AG09319 (cell line): ENCODE data around the gene RNF14.
A peak's percentile ranks its signal among the peaks of the same experiment; 100 is the strongest.

Experiments used
- DNase-seq: peaks from one replicate; pipeline ENCODE4 v3.0.0-alpha.2; 2010; ENCODE audit warnings: low read depth; ENCODE audit errors: extremely low read depth
- CTCF ChIP-seq: IDR thresholded peaks from 2 replicates; pipeline ENCODE4 v1.5.1; 2011; ENCODE audit warnings: low read depth, mild to moderate bottlenecking, inconsistent platforms, low read length, moderate library complexity

The RNF14 gene

GRCh38 chr5:141929398-141930058 is 39.4 kb upstream of the RNF14 start:
- no peak for DNase-seq
- no peak for TF ChIP-seq CTCF

- no peak for DNase-seq
- no peak for TF ChIP-seq CTCF
Measured at GRCh38 chr5:141931694-141932093, 37.2 kb upstream of the RNF14 start.

GRCh38 chr5:141933151-141933550 is 35.8 kb upstream of the RNF14 start:
- no peak for DNase-seq
- no peak for TF ChIP-seq CTCF

DNA sequence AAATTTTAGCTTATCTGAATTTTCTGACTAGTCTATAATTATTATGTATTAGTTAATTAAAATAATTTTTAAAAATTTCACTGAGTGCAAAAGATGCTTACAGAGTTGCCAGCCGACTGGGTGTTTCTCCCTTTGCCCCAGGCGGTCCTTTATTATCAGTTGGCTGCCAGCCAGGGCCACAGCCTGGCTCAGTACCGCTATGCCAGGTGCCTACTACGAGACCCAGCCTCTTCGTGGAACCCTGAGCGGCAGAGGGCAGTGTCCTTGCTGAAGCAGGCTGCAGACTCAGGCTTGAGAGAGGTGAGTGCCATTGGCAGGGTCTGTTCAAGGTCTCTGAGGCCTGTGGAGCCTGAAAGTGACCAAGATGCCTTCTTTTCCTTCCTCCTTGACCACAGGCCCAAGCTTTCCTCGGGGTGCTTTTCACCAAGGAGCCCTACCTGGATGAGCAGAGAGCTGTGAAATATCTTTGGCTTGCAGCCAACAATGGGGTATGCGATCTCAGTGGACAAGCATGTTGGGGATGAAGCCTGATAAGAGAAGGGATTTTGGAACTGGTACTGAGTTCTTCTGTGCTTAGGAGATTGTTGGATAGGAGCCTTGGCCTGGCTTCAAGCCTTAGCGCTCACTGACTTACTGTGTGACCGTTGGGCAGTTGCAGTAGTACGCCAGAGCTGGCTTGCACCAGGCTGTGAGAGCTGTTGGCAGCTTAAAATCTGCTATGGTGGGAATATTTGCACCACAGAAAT is 34.6 kb upstream of the RNF14 start:
- DNase-seq, result no peak

GRCh38 chr5:141935538-141935937 is 33.4 kb upstream of the RNF14 start:
- no peak for TF ChIP-seq CTCF
- no peak for DNase-seq

More for the DNA sequence above, 34.6 kb upstream of the RNF14 start:
- no peak for TF ChIP-seq CTCF

DNA sequence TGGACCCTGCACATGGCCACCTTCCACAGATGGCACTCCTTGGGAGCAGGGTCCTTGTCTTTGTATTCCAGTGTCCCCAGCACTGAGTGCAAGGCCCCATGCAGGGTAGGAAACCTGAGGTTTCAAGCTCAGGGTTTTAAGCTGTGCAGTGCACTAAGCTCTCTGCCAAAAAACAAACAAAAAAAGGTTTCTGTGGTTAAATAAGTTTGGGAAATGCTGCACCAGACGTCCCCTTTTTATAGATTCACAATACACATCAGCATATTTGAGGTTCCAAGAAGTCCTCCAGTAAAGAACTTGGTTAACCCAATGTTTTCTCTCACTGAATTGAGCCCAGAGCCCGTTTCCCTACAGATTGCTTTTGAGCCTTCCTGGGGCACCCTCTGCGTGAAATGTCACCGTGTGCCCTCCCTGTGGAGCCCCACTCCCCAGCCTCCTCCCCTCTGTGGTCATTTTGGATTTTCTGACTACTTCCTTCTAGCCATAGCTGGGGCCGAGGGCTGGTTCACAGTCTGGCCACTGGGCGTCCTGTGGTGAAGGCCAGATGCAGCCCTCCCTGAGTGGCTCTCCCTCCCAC is 28.1 kb upstream of the RNF14 start:
- peak; percentile 23 for TF ChIP-seq CTCF
- DNase-seq, result no peak

DNA sequence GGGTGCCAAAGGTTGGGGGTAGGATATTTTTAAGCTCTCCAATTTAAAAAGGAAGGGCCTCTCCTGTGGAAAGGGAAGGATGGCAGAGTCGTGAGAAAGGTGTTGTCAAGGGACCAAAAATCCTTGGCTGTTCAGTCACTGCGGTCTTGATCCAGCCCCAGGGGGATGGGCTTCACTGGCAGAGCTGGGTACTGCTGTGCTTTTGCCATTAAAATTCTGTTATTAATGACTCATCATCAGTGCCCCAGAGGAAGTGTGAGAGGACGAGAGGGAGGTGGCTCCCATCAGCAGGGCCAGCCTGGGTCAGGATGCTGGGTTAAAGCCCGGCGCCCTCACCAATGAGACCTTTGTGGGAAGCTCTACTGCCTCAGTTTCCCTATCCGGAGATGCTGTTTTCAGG is 27.6 kb upstream of the RNF14 start:
- TF ChIP-seq CTCF, result no peak
- no peak for DNase-seq
